H9 (cell line): ENCODE data around the gene DLGAP4. TPM values are rescaled to one million over a fixed set of nuclear protein-coding genes. Genes with fewer than 3 reads are reported as not detected.

Source experiments
- DNase-seq: peaks from one replicate; pipeline ENCODE4 v3.0.0-alpha.2; 2017
- H2AFZ ChIP-seq: one replicate; pipeline ENCODE4 v1.6.1; 2013; ENCODE audit warnings: mild to moderate bottlenecking, low read length, control low read depth, moderate library complexity
- H2AK5ac ChIP-seq: 2 replicates; pipeline ENCODE4 v1.6.1; 2013; ENCODE audit warnings: low read length, control low read depth, mixed read lengths; ENCODE audit not compliant: insufficient read length
- H2BK120ac ChIP-seq: one replicate; pipeline ENCODE4 v1.6.1; 2013; ENCODE audit warnings: low read depth, mild to moderate bottlenecking, low read length, control low read depth, inconsistent platforms; ENCODE audit not compliant: poor library complexity, severe bottlenecking
- H2BK12ac ChIP-seq: 2 replicates; pipeline ENCODE4 v1.6.1; 2013; ENCODE audit warnings: low read length, control low read depth, mixed read lengths, low read depth; ENCODE audit not compliant: insufficient read length
- H2BK15ac ChIP-seq: 2 replicates; pipeline ENCODE4 v1.6.1; 2013; ENCODE audit warnings: low read depth, low read length, control low read depth
- H2BK20ac ChIP-seq: one replicate; pipeline ENCODE4 v1.6.1; 2013; ENCODE audit warnings: low read depth, mild to moderate bottlenecking, low read length, control low read depth, inconsistent platforms; ENCODE audit not compliant: poor library complexity, severe bottlenecking
- H2BK5ac ChIP-seq: 2 replicates; pipeline ENCODE4 v1.6.1; 2013; ENCODE audit warnings: low read length, control low read depth, mixed read lengths; ENCODE audit not compliant: insufficient read length
- H3K14ac ChIP-seq: 2 replicates; pipeline ENCODE4 v1.6.1; 2013; ENCODE audit warnings: low read length, control low read depth; ENCODE audit not compliant: insufficient read depth
- H3K18ac ChIP-seq: 2 replicates; pipeline ENCODE4 v1.6.1; 2013; ENCODE audit warnings: low read depth, mild to moderate bottlenecking, mixed read lengths, low read length, control low read depth; ENCODE audit not compliant: insufficient read length
- H3K23ac ChIP-seq: 2 replicates; pipeline ENCODE4 v1.6.1; 2013; ENCODE audit warnings: low read length, control low read depth, mixed read lengths, low read depth; ENCODE audit not compliant: insufficient read length
- H3K23me2 ChIP-seq: 2 replicates; pipeline ENCODE4 v1.6.1; 2013; ENCODE audit warnings: low read depth, mild to moderate bottlenecking, mixed read lengths, low read length, control low read depth; ENCODE audit not compliant: insufficient read length, poor library complexity, severe bottlenecking
- H3K27ac ChIP-seq: 2 replicates; pipeline ENCODE4 v1.5.1; 2013; ENCODE audit warnings: low read length, control low read depth, mixed read lengths, low read depth; ENCODE audit not compliant: insufficient read length
- H3K27me3 ChIP-seq: 2 replicates; pipeline ENCODE4 v1.6.1; 2013; ENCODE audit warnings: low read length, control low read depth, inconsistent platforms; ENCODE audit not compliant: insufficient read depth
- H3K4ac ChIP-seq: 2 replicates; pipeline ENCODE4 v1.6.1; 2013; ENCODE audit warnings: low read depth, mild to moderate bottlenecking, control low read depth, inconsistent platforms, low read length, moderate library complexity
- H3K4me1 ChIP-seq: 2 replicates; pipeline ENCODE4 v1.6.1; 2013; ENCODE audit warnings: low read length, control low read depth, inconsistent platforms; ENCODE audit not compliant: insufficient read depth
- H3K4me2 ChIP-seq: 2 replicates; pipeline ENCODE4 v1.6.1; 2013; ENCODE audit warnings: low read length, control low read depth, mixed read lengths; ENCODE audit not compliant: insufficient read length, insufficient read depth
- H3K56ac ChIP-seq: 2 replicates; pipeline ENCODE4 v1.6.1; 2013; ENCODE audit warnings: low read depth, mild to moderate bottlenecking, mixed read lengths, low read length, control low read depth; ENCODE audit not compliant: insufficient read length
- H3K79me1 ChIP-seq: 2 replicates; pipeline ENCODE4 v1.6.1; 2013; ENCODE audit warnings: low read depth, mild to moderate bottlenecking, moderate library complexity, low read length, control low read depth, inconsistent platforms; ENCODE audit not compliant: insufficient read depth, poor library complexity, severe bottlenecking
- H3K79me2 ChIP-seq: 2 replicates; pipeline ENCODE4 v1.6.1; 2013; ENCODE audit warnings: low read length, control low read depth, inconsistent platforms; ENCODE audit not compliant: insufficient read depth
- H3K9ac ChIP-seq: 2 replicates; pipeline ENCODE4 v1.6.1; 2013; ENCODE audit warnings: low read length, control low read depth, mixed read lengths; ENCODE audit not compliant: insufficient read length; ENCODE audit errors: extremely low read depth
- H3K9me3 ChIP-seq: one replicate; pipeline ENCODE4 v1.6.1; 2013; ENCODE audit warnings: low read depth, low read length, inconsistent platforms; ENCODE audit not compliant: control insufficient read depth
- H3T11ph ChIP-seq: one replicate; pipeline ENCODE4 v1.6.1; 2013; ENCODE audit warnings: mild to moderate bottlenecking, low read length, control low read depth, inconsistent platforms
- H4K20me1 ChIP-seq: one replicate; pipeline ENCODE4 v1.6.1; 2013; ENCODE audit not compliant: control insufficient read depth, insufficient read length, insufficient read depth
- H4K5ac ChIP-seq: 2 replicates; pipeline ENCODE4 v1.6.1; 2013; ENCODE audit warnings: low read depth, mild to moderate bottlenecking, mixed read lengths, low read length, control low read depth; ENCODE audit not compliant: insufficient read length
- H4K8ac ChIP-seq: replicated peaks from 2 replicates; pipeline ENCODE4 v1.6.1; 2013; ENCODE audit warnings: low read length, control low read depth, mixed read lengths, low read depth; ENCODE audit not compliant: insufficient read length
- H4K91ac ChIP-seq: 2 replicates; pipeline ENCODE4 v1.6.1; 2013; ENCODE audit warnings: low read depth, mild to moderate bottlenecking, moderate library complexity, mixed read lengths, low read length, control low read depth; ENCODE audit not compliant: insufficient read length
- H3K27ac Mint-ChIP-seq, 3 experiments: 2 replicates in 2 of 3; 3 replicates in 1 of 3; pipeline ENCODE4 v1.8.0; 2020 to 2021; ENCODE audit warnings: mixed read lengths in 3 of 3, mild to moderate bottlenecking in 1 of 3, moderate library complexity in 1 of 3
- H3K27me3 Mint-ChIP-seq: 2 replicates; pipeline ENCODE4 v1.8.0; 2021; ENCODE audit warnings: low read depth, mild to moderate bottlenecking, moderate library complexity, mixed read lengths
- H3K36me3 Mint-ChIP-seq, 3 experiments: 2 replicates in 2 of 3; 3 replicates in 1 of 3; pipeline ENCODE4 v1.8.0; 2020 to 2021; ENCODE audit warnings: low read depth in 3 of 3, mixed read lengths in 3 of 3; ENCODE audit not compliant: insufficient read depth in 1 of 3
- H3K4me1 Mint-ChIP-seq, 2 experiments: 2 replicates each; pipeline ENCODE4 v1.8.0; 2020; ENCODE audit warnings: mixed read lengths in 2 of 2
- H3K4me3 Mint-ChIP-seq, 2 experiments: 2 replicates in 1 of 2; 3 replicates in 1 of 2; pipeline ENCODE4 v1.8.0; 2020 to 2021; ENCODE audit warnings: mild to moderate bottlenecking in 2 of 2, mixed read lengths in 2 of 2, moderate library complexity in 1 of 2
- H3K9me3 Mint-ChIP-seq, 2 experiments: 2 replicates in 1 of 2; 3 replicates in 1 of 2; pipeline ENCODE4 v1.8.0; 2020; ENCODE audit warnings: mild to moderate bottlenecking in 2 of 2, mixed read lengths in 2 of 2, moderate library complexity in 1 of 2
- CTCF ChIP-seq: fragments of 200-600 bp; sonication (generic); conservative IDR thresholded peaks from 3 replicates; pipeline ENCODE4 v1.8.0; 2021; ENCODE audit warnings: antibody characterized with exemption, mild to moderate bottlenecking
- WGBS: extraction: QIAGEN DNeasy Blood & Tissue Kit; methylation state at CpG from one replicate; pipeline ENCODE4 v1.1.7; 2013; ENCODE audit warnings: missing lambda C conversion rate, low lambda C conversion rate, mixed read lengths; ENCODE audit not compliant: insufficient read length; ENCODE audit errors: extremely low coverage; 5-methylcytosine and 5-hydroxymethylcytosine counted together
- total RNA-seq: library from RNA; stranded (reverse); gene quantifications from 2 replicates; pipeline ENCODE4 v1.2.1, GENCODE V29; 2021

DLGAP4 gene
- total RNA-seq, 1 experiment from 2014 or later = 48.0 TPM

- Histone ChIP-seq H4K5ac (no peak overlapping the region), H3K27me3 (no peaks in the 10 kb centered on the region), H2BK5ac (no peak overlapping the region), H3K4ac (no peak overlapping the region), H4K20me1 (no peaks in the 10 kb centered on the region), H3K14ac (no peak overlapping the region), H3K4me2 (no peak overlapping the region), H3K56ac (no peak overlapping the region), H3K27ac (no peak overlapping the region), H3K79me1 (no peaks in the 10 kb centered on the region), H3K79me2 (no peaks in the 10 kb centered on the region), H3K18ac (no peak overlapping the region), H3T11ph (no peak overlapping the region), H2BK20ac (no peak overlapping the region), H2BK12ac (no peak overlapping the region), H3K9me3 (no peaks in the 10 kb centered on the region), H2BK120ac (no peak overlapping the region), H3K23ac (no peak overlapping the region), H4K8ac (no peak overlapping the region), H3K4me1 (0 out of 2 replicates have a peak, but pooled peaks cover 3% of the 10 kb centered on the region), H3K9ac (no peak overlapping the region), H2AFZ (no peak overlapping the region), H2BK15ac (no peak overlapping the region), H2AK5ac (no peak overlapping the region), H3K23me2 (no peaks in the 10 kb centered on the region), H4K91ac (no peak overlapping the region)
- Mint-ChIP-seq H3K27me3 (no peaks in the 10 kb centered on the region; the same call in 1 of the 2 replicates), H3K4me1 (peaks cover 12 to 53% of the 10 kb centered on the region in 2 experiments), H3K27ac (peak overlapping the region in 2 of 3 experiments; percentile 67 to 84; a peak in 4 of 7 replicates), H3K9me3 (no peaks in the 10 kb centered on the region), H3K36me3 (no peaks in the 10 kb centered on the region), H3K4me3 (peak overlapping the region; percentile 22 to 62; a peak in 4 of 5 replicates)
- no CpG with 5 or more reads among the region's 20 CpGs for whole genome bisulfite sequencing
- no peak for TF ChIP-seq CTCF
- DNase-seq = no peak
Observed at GRCh38 chr20:36270744-36271638, 35.1 kb upstream of the DLGAP4 start.
